HUDEP-2 (cell line): Measurements from ENCODE around the gene SPATA24.
"Not testable (repeated sequence)": the region's sequence is repeated elsewhere in the genome, so short reads cannot be mapped to it uniquely, and the experiment has no call there.

Source experiments
- DNase-seq, 76 experiments: peaks; one replicate each; lab custom pipeline; 2025; ENCODE audit not compliant: unreplicated experiment in 76 of 76; lab: John Stamatoyannopoulos, UW

Gene SPATA24

GRCh38 chr5:139403787-139404483 lies at the start of gene SPATA24:
SPATA24 (minus strand) TSS chr5:139404089; CDS start chr5:139404060, 29 bp downstream.
- peak; percentile 30 to 97 (median 90) for DNase-seq

- no peak for DNase-seq
These were observed 48.2 kb upstream of the SPATA24 start for GRCh38 chr5:139451878-139452660.

- no peak for DNase-seq
These were observed 47.3 kb upstream of the SPATA24 start for GRCh38 chr5:139451176-139451575.

GRCh38 chr5:139446956-139447779 lies 43.3 kb upstream of the SPATA24 start:
- no peak for DNase-seq

GRCh38 chr5:139445325-139446170 lies 41.7 kb upstream of the SPATA24 start:
- DNase-seq, result no peak

GRCh38 chr5:139443831-139444453 lies 40.1 kb upstream of the SPATA24 start:
- DNase-seq, result no peak

GRCh38 chr5:139440416-139440815 lies 36.5 kb upstream of the SPATA24 start:
- not testable (repeated sequence) for DNase-seq

GRCh38 chr5:139439013-139439903 lies 35.4 kb upstream of the SPATA24 start, which contains the start of gene DNAJC18:
DNAJC18 (minus strand) TSS chr5:139439525; CDS start chr5:139439445, 80 bp downstream.
- DNase-seq, result peak in 74 of 76 experiments; percentile 22 to 89 (median 77)

- no peak for DNase-seq
These were observed 34.8 kb upstream of the SPATA24 start for GRCh38 chr5:139438707-139439012.

- no peak for DNase-seq
These were observed 31.8 kb upstream of the SPATA24 start for GRCh38 chr5:139435676-139436075.

- DNase-seq, result no peak
These were observed 27.8 kb upstream of the SPATA24 start for GRCh38 chr5:139431706-139432105.

- DNase-seq, result no peak
These were observed 26.1 kb upstream of the SPATA24 start for GRCh38 chr5:139430015-139430414.

GRCh38 chr5:139426203-139426885 lies 22.5 kb upstream of the SPATA24 start:
- no peak for DNase-seq

GRCh38 chr5:139425497-139425896 lies 21.6 kb upstream of the SPATA24 start:
- DNase-seq, result no peak

- peak in 47 of 76 experiments; percentile 5 to 75 (median 50) for DNase-seq
These were observed 18.5 kb upstream of the SPATA24 start for GRCh38 chr5:139422307-139422893.

GRCh38 chr5:139419226-139420192 lies 15.6 kb upstream of the SPATA24 start:
- no peak for DNase-seq

GRCh38 chr5:139418793-139419192 lies 14.9 kb upstream of the SPATA24 start:
- no peak for DNase-seq
